IPS DF 4.7 (cell line): Measurements from ENCODE around the gene PRDM13.
"Not testable (repeated sequence)": the region's sequence is repeated elsewhere in the genome, so short reads cannot be mapped to it uniquely, and the experiment has no call there.

Experiments
- DNase-seq: peaks from one replicate; pipeline ENCODE4 v3.0.0-alpha.2; 2013; ENCODE audit warnings: low spot score; ENCODE audit errors: extremely low read depth

Gene PRDM13

DNA sequence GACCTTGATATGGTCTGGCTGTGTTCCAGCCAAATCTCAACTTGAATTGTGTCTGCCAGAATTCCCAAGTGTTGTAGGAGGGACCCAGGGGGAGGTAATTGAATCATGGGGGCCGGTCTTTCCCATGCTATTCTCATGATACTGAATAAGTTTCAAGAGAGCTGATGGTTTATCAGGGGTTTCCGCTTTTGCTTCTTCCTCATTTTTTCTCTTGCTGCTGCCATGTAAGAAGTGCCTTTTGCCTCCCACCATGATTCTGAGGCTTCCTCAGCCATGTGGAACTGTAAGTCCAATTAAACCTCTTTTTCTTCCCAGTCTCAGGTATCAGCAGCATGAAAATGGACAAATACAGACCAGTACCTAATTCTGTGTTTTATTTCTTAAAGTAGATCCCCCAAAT lies 15.4 kb downstream of the PRDM13 start:
- DNase-seq: not testable (repeated sequence)

DNA sequence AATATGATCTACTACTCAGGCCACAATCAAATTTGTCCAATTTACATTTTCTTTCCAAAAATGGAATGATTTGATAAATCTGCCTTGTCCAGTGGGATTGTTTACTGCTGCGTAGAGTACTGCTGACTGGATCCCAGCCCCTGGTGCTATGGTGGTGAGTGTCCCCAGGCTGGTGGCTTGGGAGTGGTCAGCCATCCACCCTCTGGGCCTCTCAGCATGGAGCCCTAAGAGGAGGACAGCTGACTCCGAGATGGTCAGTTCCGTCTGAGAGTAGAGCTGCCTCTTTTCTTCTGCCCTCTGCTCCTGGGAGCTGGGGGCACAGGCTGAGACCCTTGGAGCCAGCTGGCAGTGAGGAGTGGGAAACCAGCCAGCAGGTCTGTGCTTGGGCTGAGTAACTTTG lies 22.7 kb downstream of the PRDM13 start:
- no peak for DNase-seq

DNA sequence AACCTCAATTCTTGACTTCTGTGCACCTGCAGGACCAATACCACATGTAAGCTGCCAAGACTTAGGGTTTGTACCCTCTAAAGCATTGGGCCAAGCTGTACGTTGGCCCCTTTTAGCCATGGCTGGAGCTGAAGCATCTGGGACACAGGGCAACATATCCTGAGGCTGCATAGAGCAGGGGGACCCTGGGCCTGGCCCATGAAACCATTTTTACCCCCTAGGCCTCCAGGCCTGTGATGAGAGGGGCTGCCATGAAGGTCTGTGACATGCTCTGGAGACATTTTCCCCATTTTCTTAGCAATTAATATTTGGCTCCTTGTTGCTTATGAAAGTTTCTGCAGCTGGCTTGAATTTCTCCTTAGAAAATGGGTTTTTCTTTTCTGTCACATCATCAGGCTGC lies 31.0 kb downstream of the PRDM13 start:
- no peak for DNase-seq

DNA sequence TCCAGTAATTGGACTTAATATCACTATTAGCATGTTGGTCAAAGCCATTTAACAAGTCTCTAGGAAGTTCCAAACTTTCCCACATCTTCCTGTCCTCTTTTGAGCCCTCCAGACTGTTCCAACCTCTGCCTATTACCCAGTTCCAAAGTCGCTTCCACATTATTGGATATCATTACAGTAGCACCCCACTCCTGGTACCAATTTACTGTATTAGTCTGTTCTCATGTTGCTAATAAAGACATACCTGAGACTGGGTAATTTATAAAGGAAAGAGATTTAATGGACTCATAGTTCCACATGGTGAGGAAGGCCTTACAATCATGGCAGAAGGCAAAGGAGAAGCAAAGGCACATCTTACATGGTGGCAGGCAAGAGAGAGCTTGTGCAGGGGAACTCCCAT lies 31.7 kb downstream of the PRDM13 start:
- DNase-seq: not testable (repeated sequence)

DNA sequence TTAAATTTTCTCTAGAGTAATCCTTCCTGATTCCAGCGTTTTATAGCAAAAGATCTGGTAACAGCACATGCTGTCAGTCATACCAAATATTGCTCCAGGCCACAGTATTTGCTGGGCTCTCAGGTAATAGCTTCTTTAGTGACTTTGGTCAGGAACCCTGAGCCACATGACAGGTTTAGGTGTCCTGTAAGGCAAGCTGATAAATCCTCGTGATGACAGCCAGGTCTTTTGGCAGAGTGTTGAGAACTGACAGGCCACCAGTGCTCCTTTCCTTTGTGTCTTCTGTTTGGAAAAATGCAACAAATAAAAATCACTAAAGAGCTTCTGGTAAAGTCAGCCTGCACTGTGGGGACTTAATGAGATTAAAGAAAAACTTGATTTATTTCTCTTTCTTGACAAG lies 34.6 kb downstream of the PRDM13 start:
- no peak for DNase-seq

DNA sequence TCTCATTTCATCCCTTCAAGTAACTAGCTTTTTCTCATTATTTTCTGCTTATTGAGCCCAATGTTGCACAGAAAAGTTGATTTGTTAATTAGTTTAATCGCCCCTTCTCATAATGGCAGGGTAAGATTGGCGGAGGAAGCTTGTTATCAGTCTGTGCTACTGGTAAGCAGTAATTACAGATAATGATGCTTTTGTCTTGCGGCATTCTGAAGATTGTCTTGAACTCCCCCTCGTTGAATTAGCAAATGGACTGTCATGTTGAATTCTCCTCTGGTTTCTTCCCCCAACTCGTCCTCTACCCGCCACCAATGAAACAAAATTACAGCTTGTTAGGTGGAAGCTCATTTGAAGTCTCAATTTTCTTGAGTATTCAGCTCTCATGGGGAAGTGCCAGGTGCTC lies 39.4 kb downstream of the PRDM13 start:
- DNase-seq: no peak

DNA sequence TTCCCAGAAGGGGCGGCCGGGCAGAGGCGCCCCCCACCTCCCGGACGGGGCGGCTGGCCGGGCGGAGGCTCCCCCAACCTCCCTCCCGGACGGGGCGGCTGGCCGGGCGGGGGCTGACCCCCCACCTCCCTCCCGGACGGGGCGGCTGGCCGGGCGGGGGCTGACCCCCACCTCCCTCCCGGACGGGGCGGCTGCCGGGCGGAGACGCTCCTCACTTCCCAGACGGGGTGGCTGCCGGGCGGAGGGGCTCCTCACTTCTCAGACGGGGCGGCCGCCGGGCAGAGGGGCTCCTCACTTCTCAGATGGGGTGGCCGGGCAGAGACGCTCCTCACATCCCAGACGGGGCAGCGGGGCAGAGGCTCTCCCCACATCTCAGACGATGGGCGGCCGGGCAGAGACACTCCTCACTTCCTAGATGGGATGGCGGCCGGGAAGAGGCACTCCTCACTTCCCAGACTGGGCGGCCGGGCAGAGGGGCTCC lies 43.5 kb downstream of the PRDM13 start:
- not testable (repeated sequence) for DNase-seq

DNA sequence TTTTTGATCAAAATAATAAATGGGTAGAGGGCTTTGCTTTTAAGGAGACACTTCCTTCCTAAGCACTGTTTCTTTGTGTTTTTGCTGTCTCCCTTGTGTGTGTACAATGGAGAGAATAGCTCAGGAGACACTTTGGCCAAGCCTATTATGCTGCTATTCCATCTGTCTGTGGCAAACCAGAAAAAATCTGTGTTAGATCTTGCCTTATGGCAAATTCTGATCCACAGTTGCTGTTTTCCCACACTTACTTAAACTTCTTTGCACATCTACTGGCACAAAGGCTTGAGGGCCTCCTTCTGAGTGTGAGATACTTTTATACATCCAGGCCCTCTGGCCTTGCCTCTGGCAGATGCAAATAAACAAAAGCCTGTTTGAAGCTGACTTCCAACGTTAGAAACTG lies 53.6 kb downstream of the PRDM13 start:
- DNase-seq: no peak

DNA sequence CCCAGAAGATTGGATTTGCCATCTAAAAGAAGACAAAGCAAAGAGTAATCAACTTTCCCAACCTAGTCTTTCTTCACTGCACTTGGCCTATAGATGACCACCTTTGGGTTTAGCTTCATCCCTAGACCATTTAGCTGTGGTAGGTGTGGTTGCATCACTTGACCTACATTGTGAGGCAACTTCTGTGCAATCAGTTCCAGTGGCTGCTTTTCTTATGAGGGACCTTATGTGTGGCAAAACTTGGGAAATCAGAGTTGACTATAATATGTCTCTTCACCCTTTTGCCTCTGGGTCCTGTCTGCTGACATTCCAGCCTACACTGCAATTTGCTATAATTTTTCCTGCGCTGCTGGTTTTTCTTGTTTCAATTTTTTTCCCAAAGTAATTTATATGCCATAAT lies 55.2 kb downstream of the PRDM13 start:
- DNase-seq: no peak

DNA sequence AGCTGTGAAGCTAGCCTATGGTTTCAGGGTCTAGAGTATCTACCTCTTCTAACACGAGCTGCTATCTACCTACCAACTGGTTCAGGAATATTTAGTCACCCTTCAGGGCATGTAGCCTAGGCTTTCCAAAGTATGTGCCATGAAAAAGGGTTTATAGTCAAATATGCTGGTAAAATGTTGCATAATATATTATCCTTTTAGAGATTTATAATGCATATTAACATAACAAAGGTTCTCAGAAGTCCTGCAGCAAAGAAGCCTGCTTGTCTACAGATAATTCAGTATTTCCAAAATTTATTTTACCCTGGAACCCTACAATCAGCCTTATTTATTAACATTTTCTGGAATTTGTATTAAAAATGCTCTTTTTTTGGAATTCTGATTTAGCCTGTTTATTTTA lies 56.0 kb downstream of the PRDM13 start:
- DNase-seq: no peak
